Body of pancreas (tissue), 4 donors: ENCODE data around the gene RCHY1.

ENCODE experiments used
- CTCF ChIP-seq, 7 experiments: fragments of 450-650 bp in 4 of 7; fragments of 200-600 bp in 3 of 7; sonication (generic) in 3 of 7; IDR thresholded peaks; one replicate each; pipeline ENCODE4 v1.5.1; 2016 to 2019; ENCODE audit warnings: antibody characterized with exemption in 7 of 7
- POLR2A ChIP-seq, 3 donors: fragments of 450-650 bp; IDR thresholded peaks; one replicate each; pipeline ENCODE4 v1.6.1; 2016; ENCODE audit warnings: antibody characterized with exemption in 3 of 3, mild to moderate bottlenecking in 2 of 3

- TF ChIP-seq CTCF (IDR thresholded peaks at IDR 0.05) (no peak), POLR2A (IDR thresholded peaks at IDR 0.05) (no peak)
Observed at GRCh38 chr4:75511841-75512240, 2.4 kb downstream of the RCHY1 start.
